Hepatocyte (in vitro differentiated cells): ENCODE data around the gene DENND1C.

Experiments used
- CTCF ChIP-seq: fragments of 200-600 bp; sonication (generic); IDR thresholded peaks from 2 replicates; pipeline ENCODE4 v1.5.1; 2016; ENCODE audit warnings: antibody characterized with exemption, mild to moderate bottlenecking; ENCODE audit not compliant: poor library complexity
- EZH2 ChIP-seq: fragments of 200-600 bp; sonication (generic); IDR thresholded peaks from 2 replicates; pipeline ENCODE4 v1.6.1; 2016; ENCODE audit warnings: antibody characterized with exemption, mild to moderate bottlenecking, borderline replicate concordance
- EZH2phosphoT487 ChIP-seq: fragments of 200-600 bp; sonication (generic); IDR thresholded peaks from one replicate; pipeline ENCODE4 v1.6.1; 2018; ENCODE audit warnings: antibody characterized with exemption, mild to moderate bottlenecking, low read depth, moderate library complexity; ENCODE audit not compliant: unreplicated experiment, severe bottlenecking

- TF ChIP-seq CTCF, result no peak
- TF ChIP-seq EZH2phosphoT487, result no peak
- TF ChIP-seq EZH2, result no peak
Observed at GRCh38 chr19:6467384-6467783, 14.2 kb downstream of the DENND1C start.
